H4 (cell line): ENCODE measurements around the gene FANCE. TPM values are rescaled to one million over a fixed set of nuclear protein-coding genes. Genes with fewer than 3 reads are reported as not detected.

Source experiments
- DNase-seq: peaks from one replicate; pipeline ENCODE4 v3.0.0-alpha.2; 2015; ENCODE audit warnings: low spot score
- total RNA-seq: library from RNA; depleted of rRNA; stranded (reverse); fragments of >200 nt; shearing (Covaris generic); gene quantifications from 2 replicates; pipeline ENCODE4 v1.2.3, GENCODE V29; 2014

FANCE gene
- total RNA-seq, 1 experiment from 2014 or later: 5.9 TPM

- DNase-seq: peak; percentile 97
Observed at GRCh38 chr6:35468181-35468979, 16.2 kb downstream of the FANCE start, which contains the start of gene RPL10A. RPL10A (plus strand) TSS chr6:35468401; CDS start chr6:35468435, 34 bp downstream.

GRCh38 chr6:35468980-35469750, 17.0 kb downstream of the FANCE start:
- no peak for DNase-seq

- no peak for DNase-seq
Observed at GRCh38 chr6:35469751-35470662, 17.9 kb downstream of the FANCE start.

GRCh38 chr6:35470663-35471120, 18.6 kb downstream of the FANCE start:
- no peak for DNase-seq

- no peak for DNase-seq
Observed at GRCh38 chr6:35471836-35472345, 19.8 kb downstream of the FANCE start.

DNA sequence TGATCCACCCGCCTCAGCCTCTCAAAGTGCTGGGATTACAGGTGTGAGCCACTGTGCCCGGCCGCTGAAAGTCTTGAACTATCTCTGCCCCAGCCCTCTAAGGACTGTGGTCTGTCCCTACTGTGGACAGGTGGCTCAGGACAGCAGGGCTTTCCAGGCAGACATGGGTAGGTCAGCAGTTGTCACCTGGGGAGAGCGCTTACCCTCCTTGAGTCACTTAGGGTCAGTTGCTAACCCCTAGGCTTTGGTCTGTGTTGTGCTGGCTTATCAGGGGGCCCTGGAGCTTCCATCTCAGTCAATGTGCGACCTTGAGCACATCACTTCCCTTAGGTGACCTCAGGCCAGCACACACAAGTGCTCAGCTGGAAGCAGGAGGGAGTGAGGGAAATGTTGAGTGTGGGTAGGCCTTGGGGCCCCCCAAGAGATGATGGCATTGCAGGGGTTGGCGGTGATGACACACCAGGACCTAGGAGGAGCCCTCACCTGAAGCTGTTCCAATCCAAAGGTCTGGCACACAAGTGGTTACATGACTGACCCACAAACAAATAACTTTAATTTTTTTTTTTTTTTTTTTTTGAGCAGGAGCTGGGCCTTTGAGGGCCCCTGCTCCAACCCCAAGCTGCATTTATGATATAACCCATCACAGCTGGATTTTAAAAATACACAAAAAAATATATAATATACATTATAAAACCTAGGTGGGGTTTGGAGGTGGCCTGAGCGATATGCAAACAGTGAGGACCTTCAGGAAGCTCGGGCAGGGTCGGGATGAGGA, 21.1 kb downstream of the FANCE start:
- no peak for DNase-seq

DNA sequence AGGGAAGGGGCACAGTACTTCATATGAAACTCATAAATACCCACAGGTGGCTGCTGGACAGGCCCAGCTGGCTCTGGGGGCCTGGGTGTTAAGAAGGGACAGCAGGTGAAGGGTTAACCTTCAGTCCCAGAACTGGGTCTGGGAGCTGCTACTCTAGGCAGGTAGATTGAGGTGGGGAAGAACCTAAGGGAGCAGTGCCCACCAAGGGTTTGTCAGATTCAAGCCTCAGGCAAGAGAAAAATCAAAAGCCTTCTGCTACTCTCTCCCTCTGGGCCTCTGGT, 21.7 kb downstream of the FANCE start:
- DNase-seq: no peak

DNA sequence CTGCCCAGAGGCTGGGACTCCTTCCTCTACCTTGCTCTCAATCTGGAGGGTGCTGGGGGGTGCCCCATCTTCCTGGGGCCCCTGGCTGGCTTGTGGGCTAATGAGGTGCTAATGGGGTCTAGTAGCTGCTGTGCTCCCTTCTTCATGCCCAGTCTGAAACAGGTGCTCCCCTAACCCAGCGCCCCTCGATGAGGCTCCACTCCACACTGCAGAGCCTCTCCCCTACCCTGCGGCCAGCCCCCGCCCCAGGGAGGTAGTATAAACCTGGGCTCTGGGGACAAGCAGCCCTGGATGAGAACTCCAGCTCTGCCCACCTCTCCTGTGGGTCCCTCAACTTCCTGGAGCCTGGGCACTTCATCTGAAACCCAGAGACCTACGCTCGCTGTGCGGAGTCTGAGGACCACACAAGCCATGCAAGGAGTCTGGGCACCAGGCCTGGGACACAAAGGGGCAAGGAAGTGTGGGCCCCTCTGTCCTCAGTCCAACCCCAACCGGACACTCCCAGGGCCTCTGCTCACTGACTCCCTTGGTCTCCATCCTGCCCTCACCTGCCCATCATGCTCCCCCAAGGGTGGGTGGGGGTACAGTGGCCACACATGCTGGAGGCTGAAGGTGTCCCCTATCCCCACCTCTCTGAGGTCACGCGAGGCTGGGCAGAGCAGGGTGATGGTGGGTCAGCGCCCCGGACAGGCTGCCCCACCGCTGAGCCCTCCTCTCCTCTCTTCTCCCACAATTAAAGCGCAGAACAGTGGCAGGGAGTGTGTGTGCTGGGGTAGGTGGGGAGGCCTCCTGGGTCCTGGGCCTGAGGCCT, 22.2 kb downstream of the FANCE start:
- no peak for DNase-seq

DNA sequence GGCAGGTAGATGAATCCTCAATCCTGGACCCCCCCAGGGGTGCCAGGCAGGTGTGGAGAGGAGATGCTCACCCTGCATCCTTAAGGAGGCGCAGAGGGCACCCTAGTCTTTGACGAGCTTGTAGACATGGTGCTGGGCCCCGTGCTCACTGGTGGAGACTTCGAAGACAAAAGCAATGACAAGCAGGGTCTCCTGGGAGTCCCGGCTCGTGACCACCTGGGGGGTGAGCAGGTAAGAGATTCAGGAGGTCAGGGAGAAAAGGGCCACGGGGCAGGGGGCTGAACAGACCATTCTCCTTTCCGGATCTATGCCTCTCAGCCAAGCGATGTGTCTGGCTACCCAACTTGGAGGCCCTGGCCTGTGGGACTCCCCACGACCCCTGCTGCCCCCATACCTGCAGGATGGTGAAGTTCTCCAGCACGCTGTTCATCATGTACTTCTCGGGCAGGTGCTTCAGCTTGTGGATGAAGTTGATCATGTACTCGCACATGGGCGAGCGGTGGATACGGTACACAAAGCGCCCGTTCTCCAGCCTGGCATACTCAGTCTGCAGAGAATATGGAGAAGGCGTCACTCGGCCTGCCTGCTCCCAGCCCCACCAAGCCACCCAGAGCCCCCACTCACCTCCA, 22.9 kb downstream of the FANCE start:
- DNase-seq: no peak

GRCh38 chr6:35475573-35475972, 23.4 kb downstream of the FANCE start:
- DNase-seq: no peak

DNA sequence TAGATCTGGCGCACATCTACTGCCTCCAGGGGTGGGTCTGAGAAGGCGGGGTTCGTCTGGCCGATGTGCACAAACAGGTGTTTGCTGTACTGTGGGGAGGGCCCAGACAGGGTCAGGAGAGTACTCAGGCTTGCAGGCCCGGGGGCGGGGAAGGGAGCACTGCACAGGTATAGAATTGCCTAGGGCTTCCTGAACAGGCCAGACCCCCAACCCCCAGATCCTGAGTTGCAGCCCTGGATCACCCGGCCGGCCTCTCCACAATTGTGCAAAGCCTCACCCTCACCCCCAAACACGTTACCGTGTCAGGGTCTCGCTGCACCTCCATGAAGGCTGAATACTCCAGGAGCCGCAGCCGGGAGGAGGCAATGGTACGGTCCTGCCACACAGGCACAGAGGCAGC, 23.9 kb downstream of the FANCE start:
- DNase-seq: no peak

DNA sequence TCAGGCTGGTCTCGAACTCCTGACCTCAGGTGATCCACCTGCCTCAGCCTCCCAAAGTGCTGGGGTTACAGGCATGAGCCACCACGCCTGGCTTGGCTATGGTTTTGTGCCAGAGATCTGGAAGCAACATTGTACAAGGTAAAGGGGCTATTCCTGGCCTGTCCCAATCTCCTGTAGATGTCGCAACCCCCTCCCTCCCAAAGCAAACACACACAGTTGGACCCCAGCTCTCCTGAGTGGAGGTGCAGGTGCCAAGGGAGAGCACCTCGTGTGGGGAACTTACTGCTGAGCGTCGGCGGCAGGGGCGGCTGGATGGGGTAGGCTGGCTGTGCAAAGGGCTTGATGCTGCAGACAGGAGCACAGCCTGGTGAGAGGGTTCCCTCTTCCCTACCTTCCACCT, 24.9 kb downstream of the FANCE start:
- no peak for DNase-seq

GRCh38 chr6:35477551-35478179, 25.5 kb downstream of the FANCE start:
- no peak for DNase-seq

- DNase-seq: no peak
Observed at GRCh38 chr6:35478259-35478658, 26.1 kb downstream of the FANCE start.

DNA sequence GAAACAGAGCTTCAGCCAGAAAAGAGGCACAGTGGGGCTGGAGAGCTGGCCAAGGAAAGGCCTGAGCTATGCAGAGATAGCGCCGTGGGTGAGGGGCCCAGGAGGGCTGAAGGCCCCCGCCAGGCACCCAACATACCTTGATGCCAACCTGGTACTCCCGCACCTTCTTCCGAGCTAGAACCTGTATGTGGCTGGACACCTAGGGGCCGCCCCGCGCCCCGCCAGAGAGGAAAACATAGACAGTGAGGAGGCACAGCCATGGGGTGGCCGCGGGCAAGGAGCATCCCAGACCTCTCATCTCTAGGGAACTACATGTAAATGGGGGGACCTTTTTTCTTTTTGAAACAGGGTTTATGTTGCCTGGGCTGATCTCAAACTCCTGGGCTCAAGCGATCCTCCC, 28.0 kb downstream of the FANCE start:
- no peak for DNase-seq

DNA sequence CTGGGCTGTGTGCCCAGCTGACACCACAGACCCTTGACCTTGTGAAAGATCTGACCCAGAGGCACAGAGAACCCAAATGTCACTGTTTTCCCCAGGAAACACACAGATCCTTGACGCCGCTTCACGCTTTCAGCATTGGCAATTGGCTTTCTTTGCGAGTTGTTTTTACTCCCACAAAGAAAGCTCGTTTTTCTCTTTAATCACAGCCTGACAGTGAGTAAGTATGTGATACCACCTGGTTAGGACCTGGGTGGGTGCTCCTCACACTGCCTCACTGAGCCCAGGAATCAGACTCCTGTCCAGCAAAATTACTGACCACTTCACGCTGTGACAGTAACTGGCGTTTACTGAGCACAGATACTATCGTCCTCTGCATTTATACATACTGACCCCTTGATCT, 29.1 kb downstream of the FANCE start:
- no peak for DNase-seq

DNA sequence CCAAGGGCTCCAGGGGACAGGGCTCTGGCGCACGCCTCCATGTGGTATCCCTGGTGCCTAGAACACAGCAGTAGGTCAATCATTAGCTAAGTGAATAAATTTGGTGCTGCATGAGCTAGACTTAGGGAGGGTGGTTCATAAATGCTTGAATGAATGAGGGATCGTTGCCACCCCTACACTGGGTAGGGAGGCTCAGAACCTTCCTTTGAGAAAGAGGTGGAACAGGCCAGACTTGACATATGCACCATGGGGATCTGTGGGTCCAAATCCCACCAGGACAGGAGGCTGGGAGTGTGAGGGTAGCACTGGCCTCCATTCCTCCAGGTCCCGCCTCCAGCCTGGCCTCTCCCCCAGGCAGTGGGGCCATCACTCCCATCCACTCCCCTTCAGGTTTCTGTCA, 30.9 kb downstream of the FANCE start:
- no peak for DNase-seq

DNA sequence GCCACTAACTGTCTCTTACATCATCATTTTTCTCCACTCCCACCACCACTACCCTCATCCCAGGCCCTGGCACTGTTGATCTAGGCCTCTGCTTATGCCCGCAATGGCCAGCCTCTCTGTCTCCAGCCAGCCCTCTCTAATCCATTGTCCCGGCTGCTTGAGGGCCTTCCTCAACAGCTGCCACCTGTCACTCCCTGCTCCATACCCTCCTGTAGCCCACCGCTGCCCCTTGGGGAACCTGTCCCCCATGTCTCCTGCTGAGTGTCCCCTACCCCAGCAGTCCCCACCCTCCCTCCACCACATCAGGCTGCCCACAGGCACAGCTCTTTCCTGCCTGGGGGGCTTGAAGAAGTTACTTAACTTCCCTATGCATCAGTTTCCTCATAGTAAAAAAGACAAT, 31.4 kb downstream of the FANCE start:
- no peak for DNase-seq

DNA sequence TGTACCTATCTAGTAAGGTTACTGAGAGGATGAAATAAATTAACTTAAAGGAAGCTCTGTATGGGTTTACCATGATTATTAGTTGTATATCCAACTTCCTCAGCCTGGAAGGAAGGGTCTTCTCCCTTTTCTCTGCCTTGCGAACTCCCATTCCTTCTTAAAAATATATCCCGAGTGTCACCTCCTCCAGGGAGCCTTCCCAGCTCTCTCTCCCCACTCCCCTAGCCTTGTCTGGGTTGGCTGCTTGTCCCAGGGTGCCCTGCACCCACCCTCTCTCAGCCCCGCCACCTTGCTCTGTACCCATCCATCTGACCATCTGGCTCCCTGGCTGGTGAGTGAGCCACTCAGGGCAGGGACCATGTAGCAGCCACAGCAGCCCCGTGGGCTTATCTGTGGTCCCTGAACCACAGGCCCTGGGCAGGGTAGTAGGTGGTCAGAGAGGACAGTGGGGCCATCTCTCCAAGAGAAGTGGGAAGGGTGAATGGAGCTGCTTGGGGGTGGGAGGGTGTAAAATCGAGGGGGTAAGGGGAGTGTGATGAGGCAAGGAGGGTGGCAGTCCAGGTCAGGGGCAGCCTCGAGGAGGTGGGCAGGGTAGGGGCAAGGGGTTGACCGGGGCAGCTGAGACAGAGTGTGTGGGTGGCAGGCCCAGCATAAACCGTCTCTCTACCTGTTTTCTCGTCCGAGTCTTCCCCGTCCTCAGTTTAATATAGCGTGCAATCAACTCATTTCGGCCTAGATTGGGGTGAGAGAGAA, 31.9 kb downstream of the FANCE start:
- DNase-seq: no peak
